Measurements from ENCODE around the gene RND3.

DNA sequence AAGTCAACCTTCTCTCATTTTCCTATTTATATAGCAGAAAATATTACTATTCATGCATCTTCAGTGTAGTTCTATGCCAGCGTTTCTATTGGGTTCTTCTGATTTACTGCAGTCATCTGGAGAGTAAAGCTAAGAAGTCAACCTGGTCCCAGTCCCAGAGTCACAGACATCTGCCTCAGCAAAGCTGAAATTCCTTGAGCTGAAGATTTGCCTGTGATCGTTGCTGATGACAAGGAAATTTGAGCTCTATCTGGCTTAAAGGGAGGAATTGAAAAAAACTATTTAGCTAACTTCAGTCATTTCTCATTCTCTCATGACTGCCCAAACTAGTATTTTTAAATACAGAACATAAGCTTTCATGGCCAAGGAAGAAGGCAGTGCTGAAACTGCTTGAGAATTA is 45.7 kb downstream of the RND3 start:
- TF ChIP-seq POLR2A (IDR thresholded peaks at IDR 0.05): no peak
- no peak for TF ChIP-seq CTCF (IDR thresholded peaks at IDR 0.05)
